ENCODE measurements around the gene PNMA8A.
"Not testable (repeated sequence)": the region's sequence is repeated elsewhere in the genome, so short reads cannot be mapped to it uniquely, and the experiment has no call there.

Gene PNMA8A

DNA sequence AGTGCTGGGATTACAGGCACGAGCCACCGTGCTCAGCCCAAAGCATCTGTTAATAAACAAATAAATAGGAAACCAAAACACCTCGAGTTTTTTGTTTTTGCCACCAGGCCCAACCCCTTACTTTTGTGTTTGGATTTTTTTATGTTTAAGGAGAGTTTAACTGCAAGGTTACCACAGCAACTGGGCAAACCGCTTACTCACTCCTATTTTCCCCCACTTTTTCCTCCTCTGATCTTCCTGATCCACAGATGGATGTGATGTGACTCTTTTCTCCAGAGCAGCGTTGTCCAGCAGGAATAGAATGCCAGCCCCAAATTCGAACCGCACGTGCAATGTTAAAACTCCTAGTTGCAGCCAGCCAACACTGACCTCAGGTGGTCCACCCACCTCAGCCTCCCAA lies 26.4 kb upstream of the PNMA8A start:
- TF ChIP-seq, protein P1, sequence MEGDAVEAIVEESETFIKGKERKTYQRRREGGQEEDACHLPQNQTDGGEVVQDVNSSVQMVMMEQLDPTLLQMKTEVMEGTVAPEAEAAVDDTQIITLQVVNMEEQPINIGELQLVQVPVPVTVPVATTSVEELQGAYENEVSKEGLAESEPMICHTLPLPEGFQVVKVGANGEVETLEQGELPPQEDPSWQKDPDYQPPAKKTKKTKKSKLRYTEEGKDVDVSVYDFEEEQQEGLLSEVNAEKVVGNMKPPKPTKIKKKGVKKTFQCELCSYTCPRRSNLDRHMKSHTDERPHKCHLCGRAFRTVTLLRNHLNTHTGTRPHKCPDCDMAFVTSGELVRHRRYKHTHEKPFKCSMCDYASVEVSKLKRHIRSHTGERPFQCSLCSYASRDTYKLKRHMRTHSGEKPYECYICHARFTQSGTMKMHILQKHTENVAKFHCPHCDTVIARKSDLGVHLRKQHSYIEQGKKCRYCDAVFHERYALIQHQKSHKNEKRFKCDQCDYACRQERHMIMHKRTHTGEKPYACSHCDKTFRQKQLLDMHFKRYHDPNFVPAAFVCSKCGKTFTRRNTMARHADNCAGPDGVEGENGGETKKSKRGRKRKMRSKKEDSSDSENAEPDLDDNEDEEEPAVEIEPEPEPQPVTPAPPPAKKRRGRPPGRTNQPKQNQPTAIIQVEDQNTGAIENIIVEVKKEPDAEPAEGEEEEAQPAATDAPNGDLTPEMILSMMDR (IDR thresholded peaks at IDR 0.05; ENCODE audit: control extremely low read depth, extremely low read depth, low read depth, missing control alignments): no peak
- DNase-seq (ENCODE audit: extremely low spot score): no peak
- ChIA-PET POLR2A (no interaction called here), CTCF (no interaction called here)

DNA sequence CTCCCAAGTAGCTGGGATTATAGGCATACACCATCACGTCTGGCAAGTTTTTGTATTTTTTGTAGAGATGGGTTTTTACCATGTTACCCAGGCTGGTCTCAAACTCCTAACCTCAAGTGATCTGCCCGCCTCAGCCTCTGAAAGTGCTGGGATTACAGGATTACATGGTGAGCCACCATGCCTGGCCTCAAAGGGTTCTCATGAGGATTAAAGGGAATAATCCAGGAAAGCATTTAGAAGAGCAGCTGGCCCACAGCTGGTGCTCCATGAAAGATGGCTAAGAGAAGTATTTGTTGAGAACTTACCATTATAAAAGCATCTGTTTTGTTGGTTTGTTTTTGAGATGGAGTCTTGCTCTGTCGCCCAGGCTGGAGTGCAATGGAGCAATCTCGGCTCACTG lies 25.5 kb upstream of the PNMA8A start:
- POLR2A ChIA-PET; DNase-seq (ENCODE audit: extremely low spot score): not testable (repeated sequence)
- CTCF ChIA-PET: interaction anchor here (1.0 kb wide), 1 partner anchor 101 kb away, joined by 3 read pairs; no protein-coding TSS in a partner anchor

DNA sequence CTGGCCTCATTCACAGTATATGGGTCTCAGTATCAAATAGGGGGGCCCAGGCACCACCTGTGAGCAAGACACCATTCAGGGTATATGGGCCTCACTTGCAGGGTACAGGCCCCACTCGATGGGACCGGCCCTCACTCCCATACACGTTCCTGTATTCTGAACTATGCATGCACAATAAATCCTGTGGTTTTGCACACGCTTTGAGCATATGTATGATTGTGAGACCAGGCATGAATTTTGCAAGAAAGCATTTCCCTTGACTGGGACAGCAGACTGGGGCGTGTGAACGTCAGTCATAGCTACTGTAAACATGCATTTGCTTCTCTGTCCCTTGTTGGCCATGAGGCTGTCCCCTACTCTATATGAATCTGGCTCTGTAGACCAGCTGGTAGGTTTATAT lies 24.9 kb upstream of the PNMA8A start:
- ChIA-PET CTCF (interaction anchor here (1.0 kb wide), 1 partner anchor 100 kb away, joined by 3 read pairs; no protein-coding TSS in a partner anchor), POLR2A (no interaction called here)
- TF ChIP-seq, protein P1 (IDR thresholded peaks at IDR 0.05; ENCODE audit: control extremely low read depth, extremely low read depth, low read depth, missing control alignments): no peak
- DNase-seq (ENCODE audit: extremely low spot score): no peak

DNA sequence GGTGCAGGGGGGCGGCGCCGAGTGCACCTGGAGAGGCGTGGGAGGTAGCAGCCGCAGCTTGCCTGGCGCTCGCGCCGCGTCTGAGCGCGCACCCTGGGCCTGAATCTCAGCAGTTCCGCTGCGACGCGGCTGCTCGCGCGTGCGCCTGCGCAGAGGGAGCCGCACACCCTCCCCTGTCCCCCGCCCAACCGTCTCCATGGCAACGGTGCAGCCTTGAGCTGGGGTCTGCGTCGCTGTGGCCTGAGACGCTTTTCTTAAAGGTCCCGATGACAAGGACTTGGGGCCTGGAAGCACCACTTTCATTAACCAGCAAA lies 24.4 kb upstream of the PNMA8A start, which contains the start of gene PNMA8B:
Gene PNMA8B (minus strand): TSS at position 82 of the 314 bp plus-strand sequence. CDS start 402 bp downstream, outside the sequence.
- ChIA-PET CTCF (no interaction called here), POLR2A (no interaction called here)
- DNase-seq (ENCODE audit: extremely low spot score): no peak
- TF ChIP-seq, protein P1 (IDR thresholded peaks at IDR 0.05; ENCODE audit: control extremely low read depth, extremely low read depth, low read depth, missing control alignments): no peak

DNA sequence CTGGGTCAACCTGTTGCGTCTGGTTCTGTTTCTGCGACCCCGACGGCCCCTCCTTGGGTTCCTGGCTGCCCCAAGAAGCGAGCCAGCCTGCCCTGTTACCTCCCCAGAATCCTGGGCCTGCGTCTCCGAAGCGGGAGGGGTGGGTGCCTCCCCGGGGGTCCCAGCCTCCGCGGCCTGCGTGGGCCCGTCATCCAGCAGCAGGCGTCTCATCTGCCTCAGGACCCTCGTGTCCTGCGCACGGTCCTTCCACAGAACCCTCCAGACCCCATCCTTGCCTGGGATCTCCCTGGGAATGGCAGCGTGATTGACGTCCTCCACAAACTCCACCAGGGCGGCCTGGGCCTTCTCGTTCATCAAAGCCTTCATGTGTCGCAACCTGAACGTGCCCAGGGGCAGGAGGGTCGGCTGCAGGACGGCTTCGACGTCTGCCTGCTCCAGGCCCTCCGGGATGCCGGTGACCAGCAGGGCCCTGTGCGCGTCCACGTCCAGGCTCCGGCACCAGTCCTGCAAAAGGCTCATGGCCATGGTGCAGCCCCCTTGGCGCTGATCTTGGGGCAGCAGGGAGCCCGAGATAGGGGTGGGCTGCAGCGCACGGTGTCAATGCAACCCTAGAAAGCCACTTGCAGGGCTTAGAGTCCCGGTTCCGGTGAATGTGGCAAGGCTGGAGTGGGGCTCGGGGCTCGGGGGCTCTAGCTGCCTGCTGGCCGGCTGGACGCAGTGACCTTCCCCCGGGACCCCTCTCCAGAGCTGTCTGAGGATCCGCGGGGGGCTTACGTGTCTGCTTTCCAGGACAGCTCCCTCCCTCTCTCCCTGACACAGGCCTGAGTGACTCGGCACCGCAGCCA lies 23.8 kb upstream of the PNMA8A start:
- TF ChIP-seq, protein P1 (IDR thresholded peaks at IDR 0.05; ENCODE audit: control extremely low read depth, extremely low read depth, low read depth, missing control alignments): no peak
- no peak for DNase-seq (ENCODE audit: extremely low spot score)
- ChIA-PET POLR2A (no interaction called here), CTCF (no interaction called here)

DNA sequence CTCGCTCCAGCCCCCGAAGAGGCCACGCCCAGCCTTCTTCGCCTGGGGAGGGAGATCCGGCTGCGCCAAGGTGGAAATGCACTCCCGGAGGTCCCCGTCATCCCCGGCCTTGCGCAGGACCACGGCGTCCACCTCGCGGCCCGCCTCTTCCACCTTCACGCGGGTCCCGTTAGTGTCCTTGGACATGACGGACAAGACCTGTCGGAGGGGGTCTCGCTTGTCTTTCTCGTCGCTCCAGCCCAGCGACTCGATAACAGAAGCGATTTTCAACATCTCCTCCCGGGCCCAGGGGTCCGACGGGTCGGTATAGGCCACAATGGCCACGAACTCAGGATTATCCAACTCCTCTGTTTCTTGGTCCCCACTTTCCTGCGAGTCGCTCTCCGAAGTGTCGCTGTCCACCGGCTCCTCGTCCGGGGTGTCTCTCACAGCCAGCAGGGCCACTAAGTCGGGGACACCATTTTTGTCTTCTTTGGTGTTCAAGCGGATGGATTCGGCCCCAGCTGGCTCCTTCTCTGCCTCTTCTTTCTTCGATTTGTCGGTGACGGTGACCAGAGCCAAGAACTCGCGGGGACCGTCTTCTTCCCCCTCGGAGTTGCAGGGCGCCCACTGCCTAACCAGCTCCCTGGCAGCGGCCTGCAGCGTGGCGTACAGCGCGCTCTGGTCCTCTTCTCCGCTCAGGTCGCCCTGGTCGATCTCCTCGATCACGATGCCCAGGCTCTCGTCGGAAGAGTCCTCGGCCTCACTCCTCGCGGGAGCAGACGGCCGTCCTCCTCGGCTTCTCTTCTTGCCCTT lies 23.0 kb upstream of the PNMA8A start:
- TF ChIP-seq, protein P1 (IDR thresholded peaks at IDR 0.05; ENCODE audit: control extremely low read depth, extremely low read depth, low read depth, missing control alignments): no peak
- DNase-seq (ENCODE audit: extremely low spot score): no peak
- POLR2A ChIA-PET: no interaction called here
- CTCF ChIA-PET: no interaction called here
